ENCODE results near the gene GRM7.

Gene GRM7

DNA sequence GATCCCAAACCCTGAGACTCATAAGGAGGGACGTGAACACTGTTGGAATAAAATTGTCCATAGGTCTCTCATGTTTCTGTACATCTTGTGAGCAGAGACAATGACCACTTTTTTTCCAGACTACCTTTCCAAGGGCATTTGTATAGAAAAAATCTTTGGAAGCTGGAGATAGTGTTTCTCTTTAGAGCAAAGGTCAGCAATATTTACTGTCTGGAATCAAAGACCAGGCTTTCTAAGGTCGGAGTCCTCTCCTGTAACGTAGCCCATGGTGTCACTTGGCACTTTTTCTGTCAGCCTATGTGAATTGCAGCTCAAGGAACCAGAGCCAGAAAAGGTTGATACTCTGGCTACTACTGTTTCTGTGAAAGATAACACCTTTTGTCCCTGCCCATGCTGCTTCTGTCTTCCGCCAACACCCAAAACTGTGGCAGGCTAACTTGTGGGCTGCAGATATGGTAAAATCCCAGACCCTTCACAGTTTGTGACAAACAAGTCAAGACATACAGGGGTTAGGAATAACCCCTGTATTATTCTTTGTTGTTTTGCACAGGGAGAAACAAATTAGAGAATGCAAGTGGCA is 578.3 kb downstream of the GRM7 start:
- Histone ChIP-seq H3F3A (ENCODE audit: insufficient read depth, low read length) (no peaks in the 10 kb centered on the region), H3K9ac (ENCODE audit: low read length) (no peak overlapping the region), H3K9me2 (replicated peaks; ENCODE audit: insufficient read depth, low read length) (no peaks in the 10 kb centered on the region), H2AFZ (ENCODE audit: low read length) (no peak overlapping the region), H4K20me1 (ENCODE audit: insufficient read depth, low read length) (no peaks in the 10 kb centered on the region), H3K36me3 (replicated peaks; ENCODE audit: insufficient read depth, low read length) (no peaks in the 10 kb centered on the region), H3K4me3 (ENCODE audit: low read length) (no peak overlapping the region), H3K27me3 (replicated peaks; ENCODE audit: insufficient read depth, low read length) (no peaks in the 10 kb centered on the region), H3K79me2 (ENCODE audit: low read length) (no peaks in the 10 kb centered on the region), H3K4me1 (ENCODE audit: low read length) (no peaks in the 10 kb centered on the region), H3K4me2 (ENCODE audit: low read depth, low read length) (no peak overlapping the region), H3K27ac (ENCODE audit: low read length) (no peak overlapping the region), H3K9me3 (replicated peaks; ENCODE audit: insufficient read depth, low read length) (no peaks in the 10 kb centered on the region)
- TF ChIP-seq EZH2 (optimal IDR thresholded peaks at IDR 0.05; ENCODE audit: low read depth, low read length) (no peak), EZH2phosphoT487 (IDR thresholded peaks at IDR 0.05; ENCODE audit: low read length) (no peak)
- TF ChIP-seq, protein P1, sequence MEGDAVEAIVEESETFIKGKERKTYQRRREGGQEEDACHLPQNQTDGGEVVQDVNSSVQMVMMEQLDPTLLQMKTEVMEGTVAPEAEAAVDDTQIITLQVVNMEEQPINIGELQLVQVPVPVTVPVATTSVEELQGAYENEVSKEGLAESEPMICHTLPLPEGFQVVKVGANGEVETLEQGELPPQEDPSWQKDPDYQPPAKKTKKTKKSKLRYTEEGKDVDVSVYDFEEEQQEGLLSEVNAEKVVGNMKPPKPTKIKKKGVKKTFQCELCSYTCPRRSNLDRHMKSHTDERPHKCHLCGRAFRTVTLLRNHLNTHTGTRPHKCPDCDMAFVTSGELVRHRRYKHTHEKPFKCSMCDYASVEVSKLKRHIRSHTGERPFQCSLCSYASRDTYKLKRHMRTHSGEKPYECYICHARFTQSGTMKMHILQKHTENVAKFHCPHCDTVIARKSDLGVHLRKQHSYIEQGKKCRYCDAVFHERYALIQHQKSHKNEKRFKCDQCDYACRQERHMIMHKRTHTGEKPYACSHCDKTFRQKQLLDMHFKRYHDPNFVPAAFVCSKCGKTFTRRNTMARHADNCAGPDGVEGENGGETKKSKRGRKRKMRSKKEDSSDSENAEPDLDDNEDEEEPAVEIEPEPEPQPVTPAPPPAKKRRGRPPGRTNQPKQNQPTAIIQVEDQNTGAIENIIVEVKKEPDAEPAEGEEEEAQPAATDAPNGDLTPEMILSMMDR (IDR thresholded peaks at IDR 0.05; ENCODE audit: low read length): no peak
- no peak for DNase-seq

- TF ChIP-seq, protein P1 (IDR thresholded peaks at IDR 0.05; ENCODE audit: low read length): no peak
- no peak for TF ChIP-seq EZH2phosphoT487 (IDR thresholded peaks at IDR 0.05; ENCODE audit: low read length)
- TF ChIP-seq EZH2 (optimal IDR thresholded peaks at IDR 0.05; ENCODE audit: low read depth, low read length): no peak
These were observed 584.0 kb downstream of the GRM7 start for GRCh38 chr3:7444886-7445285.

DNA sequence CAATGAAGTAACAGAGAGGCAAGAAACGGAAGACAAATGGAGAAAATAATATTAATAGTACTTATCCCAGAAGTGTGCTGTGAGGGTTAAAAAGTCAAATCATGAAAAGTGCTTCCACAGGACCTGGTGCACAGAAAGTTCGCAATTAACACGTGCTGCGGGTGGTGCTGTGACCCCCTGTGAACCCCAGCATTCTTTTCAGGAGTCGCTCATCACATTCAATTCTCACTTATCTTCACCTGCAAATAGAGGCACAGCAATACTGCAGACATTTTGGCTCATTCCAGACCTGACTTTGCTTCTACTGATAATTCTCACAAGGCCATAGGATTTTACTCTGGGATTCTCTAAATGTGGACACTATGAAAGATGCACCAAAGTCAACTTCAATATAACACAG is 584.4 kb downstream of the GRM7 start:
- Histone ChIP-seq H3K4me1 (ENCODE audit: low read length) (no peaks in the 10 kb centered on the region), H3K79me2 (ENCODE audit: low read length) (no peaks in the 10 kb centered on the region), H3K4me2 (ENCODE audit: low read depth, low read length) (no peak overlapping the region), H3K9me2 (replicated peaks; ENCODE audit: insufficient read depth, low read length) (no peaks in the 10 kb centered on the region), H3K36me3 (replicated peaks; ENCODE audit: insufficient read depth, low read length) (no peaks in the 10 kb centered on the region), H3K27me3 (replicated peaks; ENCODE audit: insufficient read depth, low read length) (no peaks in the 10 kb centered on the region), H3F3A (ENCODE audit: insufficient read depth, low read length) (no peaks in the 10 kb centered on the region), H3K9me3 (replicated peaks; ENCODE audit: insufficient read depth, low read length) (no peaks in the 10 kb centered on the region), H3K4me3 (ENCODE audit: low read length) (no peak overlapping the region), H4K20me1 (ENCODE audit: insufficient read depth, low read length) (no peaks in the 10 kb centered on the region), H3K27ac (ENCODE audit: low read length) (no peak overlapping the region), H3K9ac (ENCODE audit: low read length) (no peak overlapping the region), H2AFZ (ENCODE audit: low read length) (no peak overlapping the region)
- no peak for DNase-seq
- TF ChIP-seq EZH2phosphoT487 (IDR thresholded peaks at IDR 0.05; ENCODE audit: low read length) (no peak), EZH2 (optimal IDR thresholded peaks at IDR 0.05; ENCODE audit: low read depth, low read length) (no peak)
- TF ChIP-seq, protein P1 (IDR thresholded peaks at IDR 0.05; ENCODE audit: low read length): no peak

More at GRCh38 chr3:7444886-7445285, 584.0 kb downstream of the GRM7 start:
- H3K9me3 ChIP-seq (replicated peaks; ENCODE audit: insufficient read depth, low read length): no peaks in the 10 kb centered on the region
- no peaks in the 10 kb centered on the region for H3F3A ChIP-seq (ENCODE audit: insufficient read depth, low read length)
- H3K9me2 ChIP-seq (replicated peaks; ENCODE audit: insufficient read depth, low read length): no peaks in the 10 kb centered on the region
- H3K4me1 ChIP-seq (ENCODE audit: low read length): no peaks in the 10 kb centered on the region
- H3K4me2 ChIP-seq (ENCODE audit: low read depth, low read length): no peak overlapping the region
- H2AFZ ChIP-seq (ENCODE audit: low read length): no peak overlapping the region
- H3K36me3 ChIP-seq (replicated peaks; ENCODE audit: insufficient read depth, low read length): no peaks in the 10 kb centered on the region
- H4K20me1 ChIP-seq (ENCODE audit: insufficient read depth, low read length): no peaks in the 10 kb centered on the region
- H3K4me3 ChIP-seq (ENCODE audit: low read length): no peak overlapping the region
- no peak overlapping the region for H3K9ac ChIP-seq (ENCODE audit: low read length)
- no peak overlapping the region for H3K27ac ChIP-seq (ENCODE audit: low read length)
- no peaks in the 10 kb centered on the region for H3K27me3 ChIP-seq (replicated peaks; ENCODE audit: insufficient read depth, low read length)
- H3K79me2 ChIP-seq (ENCODE audit: low read length): no peaks in the 10 kb centered on the region
- DNase-seq: no peak
